DMS 273 (cell line): Measurements from ENCODE around the gene HHAT.
A peak's percentile ranks its signal among the peaks of the same experiment; 100 is the strongest.

ENCODE experiments used
- DNase-seq: peaks from one replicate; lab custom pipeline; 2025; ENCODE audit not compliant: unreplicated experiment; lab: John Stamatoyannopoulos, UW

HHAT gene

DNA sequence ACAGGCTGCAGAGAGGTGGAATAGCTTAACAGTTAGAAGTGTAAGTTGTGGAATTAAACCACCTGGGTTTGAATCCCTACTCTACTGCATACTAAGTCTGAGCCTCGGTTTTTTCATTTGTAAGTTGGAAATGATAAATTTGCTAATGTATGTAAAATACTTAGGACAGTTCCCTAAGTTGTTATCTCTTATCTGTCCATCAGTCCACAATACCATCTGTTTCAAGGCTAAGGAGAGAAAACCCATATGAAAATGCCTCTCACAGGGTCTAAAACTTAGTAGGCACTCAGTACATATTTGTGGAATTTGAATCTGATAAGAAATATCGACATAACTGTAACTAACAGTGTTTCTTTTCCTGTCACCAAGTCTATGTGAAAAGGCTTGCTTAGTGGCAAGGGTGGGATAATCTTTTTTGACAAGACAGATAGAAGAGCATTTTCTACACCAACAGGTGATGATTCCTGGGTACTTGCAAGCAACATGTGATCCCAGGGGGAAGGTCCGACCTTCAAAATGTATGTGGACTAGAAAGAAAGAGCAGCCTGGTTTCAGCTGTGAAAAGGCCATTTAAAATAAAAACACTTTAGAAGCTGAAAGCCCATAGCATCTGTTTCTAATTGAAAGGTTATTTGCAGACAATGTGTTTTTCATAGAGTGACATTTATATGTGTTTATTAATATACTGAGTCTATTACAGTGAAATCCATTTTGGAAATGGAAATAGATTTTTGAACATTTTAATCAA, 202.9 kb downstream of the HHAT start:
- DNase-seq = peak; percentile 43

DNA sequence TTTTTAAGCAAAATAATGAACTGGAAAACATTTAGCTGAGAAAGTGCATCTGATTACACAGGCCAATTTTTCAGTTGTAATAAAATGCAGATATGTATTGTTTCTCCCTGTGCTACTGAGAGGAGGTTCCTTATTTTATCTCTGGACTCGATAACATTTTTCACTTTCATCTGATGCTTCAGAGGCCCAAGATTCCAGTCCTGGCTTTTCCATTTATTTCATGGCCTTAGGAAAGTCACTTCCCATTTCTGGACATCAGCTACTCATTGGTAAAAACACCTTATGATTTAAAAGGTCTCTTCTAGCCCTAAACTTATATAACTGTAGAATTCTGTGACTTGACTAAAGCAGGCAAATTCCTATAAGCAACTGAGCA, 203.5 kb downstream of the HHAT start:
- no peak for DNase-seq

DNA sequence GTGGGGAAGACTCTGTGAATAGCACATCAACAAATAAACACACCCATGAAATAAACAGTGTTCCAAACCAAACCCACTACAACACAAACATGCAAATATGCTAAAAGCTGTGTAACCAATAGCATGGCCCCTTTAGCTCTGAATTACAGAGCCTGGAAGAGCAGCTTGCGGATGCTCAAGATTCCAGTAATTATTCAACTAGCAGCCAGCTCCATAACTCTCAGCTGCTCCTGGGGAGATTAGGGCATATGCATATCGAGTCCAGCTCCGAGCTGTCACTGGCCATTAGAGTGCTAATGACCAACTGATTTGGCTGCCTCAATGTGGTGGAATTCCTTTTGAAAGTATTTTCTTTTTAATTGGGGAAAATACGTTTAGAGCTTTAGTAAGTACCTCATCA, 207.1 kb downstream of the HHAT start:
- DNase-seq = peak; percentile 60

DNA sequence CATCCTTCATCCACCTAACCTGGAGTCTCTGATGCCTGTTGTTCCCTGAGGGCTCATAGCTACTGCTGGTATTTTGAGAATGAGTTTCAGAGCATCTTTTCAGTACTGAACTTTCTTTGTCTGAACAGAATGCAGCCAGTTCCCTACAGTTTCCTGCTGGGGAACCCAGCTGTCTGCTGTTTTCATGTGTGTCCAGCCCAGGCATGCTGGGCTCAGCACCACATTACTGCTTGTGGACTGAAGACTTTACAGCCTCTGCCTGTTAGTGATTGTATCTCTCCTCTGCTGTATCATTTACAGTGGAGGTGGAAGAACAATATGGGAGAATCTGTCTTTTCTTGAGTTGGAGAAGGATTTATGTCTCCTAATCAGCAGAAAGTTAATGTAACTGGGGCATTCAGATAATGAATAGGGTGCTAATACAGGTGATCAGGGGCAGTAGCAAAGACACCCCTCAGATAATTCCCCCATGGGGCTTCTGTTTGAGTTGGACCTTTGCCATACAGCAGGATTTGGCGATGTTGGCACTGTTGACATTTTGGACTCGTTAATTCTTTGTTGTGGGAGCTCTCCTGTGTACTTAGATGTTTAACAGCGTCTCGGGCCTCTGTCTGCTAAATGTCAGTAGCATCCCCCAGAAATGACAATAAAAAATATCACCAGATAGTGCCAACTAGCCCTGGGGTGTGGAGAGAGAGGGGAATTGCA, 207.7 kb downstream of the HHAT start:
- DNase-seq = peak; percentile 90

DNA sequence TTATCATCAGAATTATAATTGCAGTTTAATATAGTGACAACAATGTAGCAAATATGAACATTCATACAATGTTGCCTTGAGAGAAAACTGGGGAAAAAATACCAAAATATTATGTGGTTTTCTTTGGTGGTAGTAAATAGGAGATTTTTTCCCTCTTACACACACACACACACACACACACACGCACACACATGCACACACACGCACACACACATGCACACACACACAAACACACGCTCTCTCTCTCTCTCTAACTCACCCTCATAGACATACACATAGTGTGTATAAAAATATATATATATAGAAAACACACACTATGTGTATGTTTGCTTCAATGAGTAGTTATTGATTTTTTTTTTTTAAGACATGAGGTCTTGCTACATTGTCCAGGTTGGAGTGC, 211.6 kb downstream of the HHAT start:
- DNase-seq = no peak

DNA sequence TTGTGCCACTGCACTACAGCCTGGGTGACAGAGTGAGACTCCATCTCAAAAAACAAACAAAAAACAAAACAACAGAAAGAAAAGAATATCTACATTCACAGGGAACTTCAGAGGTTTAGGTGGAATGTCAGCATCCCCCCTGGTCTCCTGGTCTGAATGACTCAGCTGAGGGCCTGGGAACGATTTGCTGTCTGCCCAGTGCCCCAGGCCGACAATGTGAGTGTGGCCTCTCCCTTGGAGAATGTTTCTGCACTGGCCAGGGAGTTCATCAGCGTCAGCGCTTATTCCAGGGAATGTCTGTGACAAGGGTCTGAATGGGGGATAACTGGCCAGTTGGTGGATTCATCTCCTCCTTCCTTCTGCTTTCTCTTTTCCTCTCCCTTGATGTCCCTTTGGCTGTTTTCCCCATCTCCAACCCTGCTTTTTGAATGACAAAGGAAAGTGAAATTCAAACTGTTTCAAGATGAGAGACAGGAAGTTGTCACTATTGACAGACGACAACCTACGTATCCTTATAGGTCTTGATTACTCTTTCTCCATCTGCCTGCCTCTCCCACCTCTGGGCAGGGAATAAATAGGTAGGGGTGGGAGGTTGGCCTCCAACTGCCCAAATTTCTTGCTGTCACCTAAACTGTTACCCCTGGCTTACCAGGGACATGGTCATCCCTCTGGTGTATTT, 213.1 kb downstream of the HHAT start:
- no peak for DNase-seq

DNA sequence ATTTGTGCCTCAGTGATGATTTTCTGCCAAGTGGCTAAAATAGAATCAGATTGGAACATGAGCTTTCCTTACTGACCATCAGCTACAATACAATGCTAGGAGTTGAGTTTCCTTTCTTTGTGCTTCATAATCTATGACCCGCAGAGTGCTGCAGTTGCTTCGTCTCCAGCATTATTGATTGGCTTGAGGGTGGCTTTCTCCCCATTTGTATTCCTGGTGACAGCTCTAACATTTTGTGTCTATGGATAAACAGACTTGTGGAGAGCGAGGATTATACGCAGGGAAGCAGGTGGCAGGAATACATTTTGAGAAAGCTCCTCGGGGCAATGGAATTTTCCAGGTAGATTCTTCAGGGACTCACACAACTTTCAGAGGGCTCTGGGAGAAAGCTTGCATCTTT, 223.2 kb downstream of the HHAT start:
- no peak for DNase-seq

DNA sequence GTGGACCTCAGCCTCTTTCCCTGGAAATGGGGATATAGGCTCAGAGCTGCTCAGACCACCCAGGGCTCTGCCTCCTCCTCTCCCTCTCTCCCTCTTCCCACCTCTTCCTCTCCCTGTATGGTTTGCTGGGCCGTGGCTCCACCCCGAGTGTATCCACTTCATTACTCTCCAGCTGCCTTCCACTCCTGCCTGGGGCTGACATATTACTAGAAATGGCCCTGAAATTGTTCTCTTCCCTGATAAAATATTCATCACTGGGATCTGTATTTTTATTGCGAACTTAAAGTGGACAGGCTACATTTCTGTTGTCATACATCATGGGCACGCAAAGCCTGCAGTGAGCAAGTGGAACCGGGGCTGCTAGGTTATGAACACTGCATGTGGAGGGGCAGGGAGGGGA, 225.0 kb downstream of the HHAT start:
- DNase-seq = no peak

DNA sequence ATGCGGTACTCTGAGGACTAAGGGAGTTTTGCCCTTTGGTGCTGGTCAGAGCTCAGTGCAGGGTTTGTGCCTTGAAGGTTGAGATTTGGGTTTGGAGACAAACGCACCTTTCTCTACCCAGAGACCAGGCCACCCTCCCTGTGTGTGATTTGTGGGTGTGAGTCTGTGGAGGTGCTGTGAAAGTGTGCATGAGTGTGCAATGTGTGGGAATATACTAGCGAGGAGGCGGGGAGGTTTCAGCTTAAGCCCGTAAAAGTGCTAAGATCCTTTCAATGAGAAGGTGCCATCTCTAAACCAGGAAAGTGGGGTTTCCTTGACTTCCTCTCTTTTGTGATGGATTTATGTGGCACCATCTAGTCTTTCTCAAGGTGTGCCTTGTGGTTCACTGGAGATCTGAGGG, 225.7 kb downstream of the HHAT start:
- no peak for DNase-seq

DNA sequence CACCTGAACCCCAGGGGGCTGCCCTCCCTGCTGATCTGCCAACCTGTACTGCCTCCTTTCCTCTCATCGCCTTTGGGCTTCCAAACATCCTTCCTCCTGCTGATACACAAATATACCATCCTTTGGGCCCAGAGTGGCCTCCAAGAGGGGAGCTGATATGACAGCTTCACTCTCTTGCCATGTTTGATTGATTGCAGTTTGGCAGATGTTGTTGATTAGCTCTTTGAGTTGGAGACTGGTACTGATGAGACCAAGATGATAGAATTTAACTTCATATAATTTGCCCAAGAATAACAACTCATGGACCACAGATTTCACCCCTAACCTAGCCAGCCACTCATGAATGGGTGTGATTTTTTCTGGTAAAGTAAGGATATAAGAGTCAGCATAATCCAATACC, 227.8 kb downstream of the HHAT start:
- DNase-seq = no peak

DNA sequence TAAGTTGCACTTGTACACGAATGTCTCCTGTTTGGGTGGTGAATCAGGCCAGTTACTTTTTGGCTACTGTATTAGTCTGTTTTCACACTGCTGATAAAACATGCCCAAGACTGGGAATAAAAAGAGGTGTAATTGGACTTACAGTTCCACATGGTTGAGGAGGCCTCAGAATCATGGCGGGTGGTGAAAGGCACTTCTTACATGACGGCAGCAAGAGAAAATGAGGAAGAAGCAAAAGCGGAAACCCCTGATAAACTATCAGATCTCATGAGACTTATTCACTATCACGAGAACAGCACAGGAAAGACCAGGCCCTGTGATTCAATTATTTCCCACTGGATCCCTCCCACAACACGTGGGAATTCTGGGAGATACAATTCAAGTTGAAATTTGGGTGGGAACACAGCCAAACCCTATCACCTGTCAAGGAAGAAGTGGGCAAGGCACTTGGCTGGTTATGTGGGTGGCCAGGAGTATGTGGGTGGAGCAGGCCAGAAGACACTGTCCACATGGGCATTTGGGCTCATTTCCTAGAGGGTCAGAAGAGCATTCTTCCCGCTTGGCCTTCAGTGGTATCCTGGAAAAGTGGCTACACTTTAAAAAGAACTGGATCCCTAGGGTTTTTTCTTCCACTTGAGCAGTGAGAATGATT, 228.8 kb downstream of the HHAT start:
- no peak for DNase-seq

DNA sequence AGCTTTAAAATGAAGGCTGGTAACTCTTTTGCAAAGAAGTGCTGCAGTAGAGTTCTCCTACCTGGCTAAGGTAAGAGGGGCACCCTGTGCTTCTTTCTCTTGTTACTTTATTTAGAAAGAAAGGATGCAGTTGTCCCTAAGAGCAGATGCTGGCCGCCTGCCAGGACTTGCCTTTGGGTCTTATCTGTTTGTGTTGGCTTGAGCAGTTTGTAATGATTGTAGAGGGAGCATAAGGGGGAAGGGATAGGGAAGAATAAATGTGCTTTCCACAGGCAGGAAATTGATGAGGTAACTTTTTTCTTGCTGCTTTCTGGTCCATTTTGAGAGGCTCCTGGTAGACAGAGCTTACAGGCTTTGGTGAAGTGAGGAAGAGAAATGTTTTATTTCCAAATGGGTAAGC, 229.6 kb downstream of the HHAT start:
- peak; percentile 76 for DNase-seq

DNA sequence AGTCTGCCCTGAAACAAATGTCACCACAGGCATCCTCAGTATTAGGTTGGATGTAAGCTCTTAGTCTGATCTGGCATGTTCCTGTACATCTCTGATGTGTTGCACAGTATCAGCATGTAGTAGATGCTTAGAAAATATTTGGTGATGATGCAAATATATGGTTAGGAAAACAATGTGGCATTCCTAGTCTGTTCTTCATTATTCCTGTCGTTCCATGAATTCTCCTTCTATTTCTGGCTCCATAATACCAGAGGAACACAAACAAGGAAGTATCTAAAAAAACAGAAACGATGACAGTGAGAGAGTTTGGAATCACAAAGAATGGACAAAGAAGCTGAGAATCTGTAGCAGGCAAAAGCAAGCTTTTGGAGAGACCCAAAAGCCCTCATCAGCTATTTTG, 236.6 kb downstream of the HHAT start:
- DNase-seq = no peak

DNA sequence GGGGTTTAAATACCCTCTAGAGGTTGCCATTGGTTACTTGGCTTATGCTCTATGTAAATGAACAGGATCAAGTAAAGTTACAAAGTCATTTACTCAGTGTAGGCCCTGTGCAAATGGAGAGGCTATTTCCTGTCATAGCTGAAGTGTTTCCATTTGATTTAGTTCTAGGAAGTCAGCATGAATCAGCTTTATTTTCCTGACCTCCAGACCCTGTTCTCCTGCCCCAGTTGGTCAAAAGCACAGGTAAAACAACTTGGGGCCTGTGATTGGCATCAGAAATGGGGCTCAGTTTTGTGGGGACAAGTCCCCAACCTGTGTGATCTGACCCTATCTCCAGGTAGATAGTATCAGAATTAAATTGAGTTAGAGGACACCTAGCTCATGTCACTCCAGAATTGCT, 239.9 kb downstream of the HHAT start:
- no peak for DNase-seq

DNA sequence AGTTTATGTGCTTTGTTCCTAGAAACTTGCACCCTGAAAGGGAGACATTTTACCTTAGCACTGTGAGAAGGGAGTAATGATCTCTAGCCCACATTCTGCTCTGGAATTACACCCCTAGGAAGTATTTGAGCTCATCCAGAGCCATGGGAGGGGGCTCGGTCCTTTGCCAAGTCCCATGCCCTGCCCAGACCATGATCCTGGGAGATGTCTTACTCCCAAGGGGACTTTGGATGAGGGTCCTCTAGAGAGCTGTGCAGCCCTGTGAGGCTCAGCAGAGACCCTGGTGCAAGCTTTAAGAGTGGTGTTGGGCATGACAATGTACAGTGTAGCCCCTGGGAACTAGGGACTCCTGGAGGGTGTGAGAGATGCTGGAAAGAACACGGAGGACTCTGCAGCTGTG, 241.4 kb downstream of the HHAT start:
- DNase-seq = no peak

DNA sequence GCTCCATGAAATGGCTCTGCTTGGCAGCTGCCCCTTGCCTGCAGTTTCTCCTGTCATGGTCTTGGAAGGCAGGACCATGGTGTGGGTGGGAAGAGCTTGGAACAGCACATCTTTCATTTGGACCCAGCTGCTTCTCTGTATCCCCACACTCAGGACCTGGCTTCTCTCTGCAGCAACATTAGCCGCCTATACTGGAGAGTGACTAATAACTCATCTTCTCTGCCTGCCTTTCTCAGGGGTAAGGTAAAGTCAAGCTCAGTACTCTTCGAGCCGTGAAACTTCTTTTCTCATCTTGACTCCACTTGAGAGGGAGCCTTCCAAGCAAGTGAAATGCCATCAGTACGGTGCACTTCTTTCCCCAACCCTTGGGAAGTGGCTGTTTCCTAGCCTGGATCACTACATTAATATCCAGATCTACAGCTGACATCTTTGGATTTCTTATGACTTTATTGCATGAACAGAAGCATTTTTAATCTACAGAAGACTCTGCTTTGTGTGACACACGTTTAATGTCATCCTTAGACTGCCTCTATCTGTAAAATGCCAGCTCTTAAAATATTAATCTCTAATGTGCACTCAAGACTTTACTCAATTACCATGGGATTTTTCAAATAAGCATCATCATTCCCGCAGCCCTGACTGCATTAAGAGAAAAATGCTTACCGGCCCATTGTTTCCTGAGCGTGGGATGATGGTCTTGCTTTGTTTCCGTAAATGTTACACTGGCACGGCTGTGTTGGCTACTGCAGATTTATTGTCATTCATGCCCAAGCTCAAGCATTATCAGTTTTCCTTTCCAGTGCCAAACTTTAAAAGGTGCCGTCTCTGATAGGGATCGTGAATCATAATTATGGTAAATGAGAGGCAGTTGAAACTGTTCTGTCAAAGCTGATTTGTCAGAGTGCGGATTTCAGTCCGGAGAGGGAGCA, 242.9 kb downstream of the HHAT start:
- no peak for DNase-seq

DNA sequence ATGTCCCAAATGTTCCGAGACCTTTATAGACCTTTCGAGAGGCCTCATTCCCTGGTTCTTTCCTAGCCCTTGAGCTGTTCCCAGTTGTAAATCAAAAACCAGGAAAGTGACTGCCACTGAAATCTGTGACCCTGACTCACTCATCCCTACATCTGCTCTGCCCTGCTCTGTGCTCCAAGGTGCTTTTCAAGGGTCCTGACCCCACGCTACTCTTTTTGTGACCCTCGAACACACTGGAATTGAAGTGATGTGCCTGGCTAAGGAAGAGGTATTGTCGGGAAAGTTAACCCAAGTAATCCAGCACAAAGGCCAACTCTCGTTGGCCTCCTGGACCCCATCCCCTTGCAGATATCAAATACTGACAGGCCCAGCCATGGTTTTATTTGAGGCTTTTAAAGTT, 244.4 kb downstream of the HHAT start:
- DNase-seq = no peak

DNA sequence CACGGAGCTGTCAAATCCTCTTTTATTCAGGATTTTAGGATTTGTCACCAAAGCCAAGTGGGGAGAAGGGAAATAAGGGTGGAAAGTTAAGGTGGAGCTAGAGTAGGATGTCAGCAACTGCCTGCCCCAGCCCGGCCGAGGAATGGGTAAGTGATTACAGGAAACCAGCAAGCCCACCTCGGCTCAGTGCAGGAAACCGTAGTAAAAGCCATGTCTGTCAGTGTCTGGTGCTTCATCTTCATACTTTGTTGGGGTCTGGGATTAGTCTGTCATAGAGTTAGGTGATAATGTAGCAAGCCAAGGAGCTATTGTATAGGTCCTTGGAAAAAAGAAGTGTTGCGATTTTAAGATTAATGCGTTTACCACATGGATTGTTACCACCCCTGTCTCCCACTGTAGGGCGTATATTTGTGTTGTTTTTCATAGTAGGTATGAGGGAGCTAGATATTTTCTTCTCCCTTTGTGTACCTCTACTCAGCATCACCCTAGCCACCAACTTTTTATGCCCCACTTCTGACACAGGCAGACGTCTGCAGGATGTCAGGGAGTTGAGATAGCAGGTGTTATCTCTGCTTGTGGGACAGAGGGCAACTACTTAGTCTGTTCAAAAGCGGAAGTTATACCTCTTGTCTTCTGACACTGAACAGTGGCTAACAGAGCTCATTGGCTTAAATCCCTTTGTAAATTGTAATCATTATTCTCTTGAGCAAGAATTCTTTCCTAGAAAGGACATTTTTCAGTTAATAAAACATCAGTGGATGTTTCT, 253.7 kb downstream of the HHAT start:
- no peak for DNase-seq

DNA sequence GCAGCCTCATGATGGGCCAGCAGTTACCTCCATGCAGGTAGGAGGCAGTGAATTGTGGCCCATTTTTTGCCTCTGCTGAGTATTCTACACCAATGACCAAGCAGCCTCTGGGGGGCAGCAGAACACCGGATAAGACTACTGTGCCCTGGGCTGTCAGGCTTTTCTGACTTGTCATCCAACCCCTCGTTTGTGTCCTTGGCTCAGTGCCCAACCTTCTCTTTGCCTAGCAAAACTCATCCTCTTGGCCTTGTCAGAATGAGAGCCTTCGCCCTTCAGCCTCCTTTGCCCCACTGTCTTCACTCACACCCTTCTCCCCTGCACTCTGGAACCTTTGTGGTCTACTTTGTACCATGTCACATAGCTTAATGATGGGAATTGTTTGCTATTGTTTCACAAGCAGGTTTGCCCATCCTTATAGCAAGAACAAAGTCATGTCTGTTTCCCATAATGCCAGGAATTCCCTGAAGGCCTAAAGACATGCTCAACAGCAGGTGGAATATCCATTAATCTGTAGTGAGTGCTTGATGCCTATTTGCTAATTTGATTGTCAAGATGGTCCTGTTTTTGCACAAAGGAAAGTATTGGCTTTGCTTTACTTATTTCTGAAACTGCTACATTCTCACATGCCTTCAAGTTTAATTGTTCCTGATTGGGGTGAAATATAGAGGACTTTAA, 255.9 kb downstream of the HHAT start:
- DNase-seq = peak; percentile 98
